ENCODE measurements around the gene SAFB. TPM values are rescaled to one million over a fixed set of nuclear protein-coding genes. Genes with fewer than 3 reads are reported as not detected.
A peak's percentile ranks its signal among the peaks of the same experiment; 100 is the strongest.

The SAFB gene
- total and polyA plus RNA-seq, 2 of the 13 experiments (the other 11 are each of a cell fraction or from before 2014, with no cell fraction given), result 21.0 to 28.4 TPM

- Histone ChIP-seq H3K79me2 (ENCODE audit: insufficient read depth, low read length) (peaks cover 34% of the 10 kb centered on the region), H3K27me3 (ENCODE audit: control insufficient read depth in 1 of 2, insufficient read depth in 2 of 2, low read length in 2 of 2) (no peaks in the 10 kb centered on the region; a peak in 1 of 5 replicates), H3K4me2 (ENCODE audit: low read depth, low read length) (peak overlapping the region; percentile 79), H3K36me3 (replicated peaks in 1 of 2; ENCODE audit: control insufficient read depth in 1 of 2, insufficient read depth in 2 of 2, low read length in 2 of 2) (peaks cover 24 to 58% of the 10 kb centered on the region in 2 experiments), H2AFZ (ENCODE audit: low read length) (no peak overlapping the region), H4K20me1 (ENCODE audit: insufficient read depth, low read length) (peaks cover 38% of the 10 kb centered on the region), H3K9me3 (ENCODE audit: low read length) (no peaks in the 10 kb centered on the region), H3K27ac (ENCODE audit: extremely low read length, insufficient read depth, low read length) (peak overlapping the region; percentile 16), H3K4me1 (ENCODE audit: insufficient read depth, low read length) (peaks cover 24% of the 10 kb centered on the region; the same call in 1 of the 2 replicates), H3K9ac (ENCODE audit: insufficient read depth, low read depth, low read length) (peak overlapping the region; percentile 94), H3K4me3 (replicated peaks in 1 of 3; ENCODE audit: insufficient read depth in 1 of 3, low read depth in 2 of 3, low read length in 3 of 3) (peak overlapping the region; percentile 88 to 94 (median 89); a peak in 5 of 6 replicates)
- 94% methylated on average over 10 of the region's 42 CpGs for WGBS (ENCODE audit: low lambda C conversion rate)
- in situ Hi-C loops (cut with HindIII; ENCODE audit: extremely low pct_ligation_motif_present, low pct_unique_long_range_greater_than_20kb), result no loop called here
- DNase-seq (ENCODE audit: low spot score) (no peak), ATAC-seq (no peak), FAIRE-seq (no peak)
- intact Hi-C loops (cut with micrococcal nuclease; ENCODE audit: unreplicated experiment), result no loop called here
- CTCF ChIA-PET (ENCODE audit: low intra/inter-chr PET ratio, low total read pairs), result no interaction called here
- POLR2A ChIA-PET, result interaction anchor here (1.3 to 3.7 kb wide), 4 partner anchors 14 to 27 kb away, joined by 3 to 95 read pairs (median 6); partner anchors contain the start of genes CATSPERD and LONP1
- no TSS peak for BruUV-seq (replicated peaks)
- TF ChIP-seq ELF4 (CRISPR knock-in tag; IDR thresholded peaks at IDR 0.05; ENCODE audit: borderline replicate concordance), result no peak
- no peak for TF ChIP-seq SAP130 (CRISPR knock-in tag; IDR thresholded peaks at IDR 0.05; ENCODE audit: low read depth)
- 0 out of 2 replicates have a peak, but pooled peaks have one; percentile 6 for TF ChIP-seq HOXA9 (CRISPR knock-in tag; IDR thresholded peaks at IDR 0.05; ENCODE audit: borderline replicate concordance)
- peak; percentile 10; the same call in 1 of the 2 replicates for TF ChIP-seq ZNF121 (CRISPR knock-in tag; IDR thresholded peaks at IDR 0.05)
- no peak for TF ChIP-seq NR2C2 (CRISPR knock-in tag; IDR thresholded peaks at IDR 0.05; ENCODE audit: borderline replicate concordance)
- peak; percentile 16 for TF ChIP-seq POLR2AphosphoS5 (IDR thresholded peaks at IDR 0.05; ENCODE audit: low read depth, low read length)
- 0 out of 2 replicates have a peak, but pooled peaks have one; percentile 68 for TF ChIP-seq ZBTB38 (CRISPR knock-in tag; IDR thresholded peaks at IDR 0.05)
- TF ChIP-seq REST (IDR thresholded peaks at IDR 0.05; ENCODE audit: borderline replicate concordance in 1 of 2, low read depth in 1 of 2, low read length in 2 of 2), result no peak
- TF ChIP-seq PLRG1 (conservative IDR thresholded peaks at IDR 0.05), result no peak
- peak; percentile 81 for TF ChIP-seq ZBTB33 (CRISPR knock-in tag; IDR thresholded peaks at IDR 0.05)
- TF ChIP-seq FOXK2 (IDR thresholded peaks at IDR 0.05), result no peak
- TF ChIP-seq MAFF (IDR thresholded peaks at IDR 0.05; ENCODE audit: low read depth, low read length), result no peak
- peak; percentile 96 for TF ChIP-seq AGO2 (optimal IDR thresholded peaks at IDR 0.05; ENCODE audit: low read depth, low read length)
- 0 out of 2 replicates have a peak, but pooled peaks have one; percentile 40 for TF ChIP-seq DZIP1 (CRISPR knock-in tag; IDR thresholded peaks at IDR 0.05)
- peak; percentile 93 for TF ChIP-seq AGO1 (IDR thresholded peaks at IDR 0.05; ENCODE audit: low read depth, low read length, poor library complexity, severe bottlenecking)
Observed at GRCh38 chr19:5691822-5692722, 69.2 kb downstream of the SAFB start.
